Right lobe of liver (tissue), 6 donors: ENCODE data around the gene TMEM123. TPM values are rescaled to one million over a fixed set of nuclear protein-coding genes. Genes with fewer than 3 reads are reported as not detected.

Source experiments
- ATAC-seq, 4 donors: fragments of 200-7000 bp; cut with Tn5 transposase; one replicate each; pipeline ENCODE4 v1.9.1; 2020; ENCODE audit warnings: mild to moderate bottlenecking in 4 of 4, moderate library complexity in 4 of 4
- DNase-seq, 3 donors: peaks; one replicate each; pipeline ENCODE4 v3.0.0-alpha.2; 2020
- H3K27ac ChIP-seq, 3 donors: fragments of 200-600 bp; one replicate each; pipeline ENCODE4 v1.8.0; 2022
- H3K27me3 ChIP-seq, 2 donors: fragments of 200-600 bp; one replicate each; pipeline ENCODE4 v1.8.0; 2022
- H3K36me3 ChIP-seq, 4 donors: fragments of 200-600 bp; sonication (generic) in 1 of 4; one replicate each; pipeline versions ENCODE4 v1.5.1 to v1.8.0; 2017 to 2022; ENCODE audit warnings: control low read depth in 1 of 4
- H3K4me1 ChIP-seq, 4 donors: fragments of 200-600 bp; sonication (generic) in 1 of 4; one replicate each; pipeline versions ENCODE4 v1.5.1 to v1.8.0; 2017 to 2022; ENCODE audit warnings: control low read depth in 1 of 4
- H3K4me3 ChIP-seq, 3 donors: fragments of 200-600 bp; one replicate each; pipeline ENCODE4 v1.8.0; 2022
- H3K9me3 ChIP-seq, 4 donors: fragments of 200-600 bp; sonication (generic) in 1 of 4; one replicate each; pipeline versions ENCODE4 v1.5.1 to v1.8.0; 2017 to 2022; ENCODE audit warnings: control low read depth in 1 of 4
- CTCF ChIP-seq, 4 donors: fragments of 200-600 bp in 3 of 4; fragments of 450-650 bp in 1 of 4; IDR thresholded peaks; one replicate each; pipeline versions ENCODE4 v1.5.1 to v1.8.0; 2016 to 2022; ENCODE audit warnings: antibody characterized with exemption in 4 of 4, mild to moderate bottlenecking in 2 of 4
- POLR2A ChIP-seq: fragments of 450-650 bp; IDR thresholded peaks from one replicate; pipeline ENCODE4 v1.6.1; 2017; ENCODE audit warnings: antibody characterized with exemption, mild to moderate bottlenecking
- WGBS: methylation state at CpG from one replicate; pipeline ENCODE4 v1.1.6; 2018; ENCODE audit warnings: low coverage, low lambda C conversion rate; ENCODE audit not compliant: insufficient coverage; ENCODE audit errors: missing lambda C conversion rate; 5-methylcytosine and 5-hydroxymethylcytosine counted together
- intact Hi-C, 2 donors: fragments of 100-400 bp; cut with DNase I; formaldehyde crosslinking; loops; one replicate each; pipeline versions ENCODE4 v1.11.2 to v1.14.1; 2022
- total RNA-seq, 6 experiments: library from RNA; depleted of rRNA in 2 of 6; stranded (reverse); fragments of >200 nt in 2 of 6; fragmentation: NEBNext Ultra II Directional in 3 of 6; extraction: Animal tissue kit (Norgen Biotek cat#: 25700) in 3 of 6; gene quantifications; one replicate each; pipeline versions ENCODE4 v1.1.0 to v1.2.4, GENCODE V29; 2016 to 2023
- donor health status: DM: no; HTN: yes; CAD: no.
- donor health status: DM: no; HTN: no; CAD: no.
- donor health status: DM: no; HTN: no; CAD: no.
- donor health status: DM: no; HTN: yes; CAD: no.
- donor health status: DM: no; HTN: yes; CAD: no.

Gene TMEM123
- total RNA-seq, 6 experiments from 2014 or later, result 173 to 557 (median 229) TPM

- TF ChIP-seq POLR2A (peak; percentile 18), CTCF (IDR thresholded peaks at IDR 0.05) (no peak)
- H3K4me1 ChIP-seq, result peaks cover 0 to 46% (median 17%) of the 10 kb centered on the region in 4 donors
- 22% methylated on average over 4 of the region's 4 CpGs for whole genome bisulfite sequencing
- intact Hi-C loops, result no loop called here
- no peaks in the 10 kb centered on the region for H3K36me3 ChIP-seq
- ATAC-seq, result peak; percentile 62 to 77 (median 72)
- DNase-seq, result peak in 1 of 3 donors; percentile 66
- H3K27me3 ChIP-seq, result no peaks in the 10 kb centered on the region
- H3K9me3 ChIP-seq, result no peaks in the 10 kb centered on the region
- peak overlapping the region; percentile 41 to 98 (median 90) for H3K27ac ChIP-seq
- H3K4me3 ChIP-seq, result no peak overlapping the region
These were observed 10.0 kb upstream of the TMEM123 start for GRCh38 chr11:102462610-102463009.

- no peak overlapping the region for H3K4me3 ChIP-seq
- no peaks in the 10 kb centered on the region for H3K36me3 ChIP-seq
- no peak for ATAC-seq
- intact Hi-C loops, result no loop called here
- H3K27me3 ChIP-seq, result no peaks in the 10 kb centered on the region
- H3K4me1 ChIP-seq, result peaks cover 0 to 61% (median 24%) of the 10 kb centered on the region in 4 donors
- peak overlapping the region in 2 of 3 donors; percentile 90 to 98 for H3K27ac ChIP-seq
- no peak for DNase-seq
- no peak for TF ChIP-seq POLR2A
- no peak for TF ChIP-seq CTCF (IDR thresholded peaks at IDR 0.05)
- no peaks in the 10 kb centered on the region for H3K9me3 ChIP-seq
These were observed 6.8 kb upstream of the TMEM123 start for GRCh38 chr11:102459393-102459792.

- Histone ChIP-seq H3K27ac (peak overlapping the region; percentile 11 to 98 (median 90)), H3K36me3 (no peaks in the 10 kb centered on the region), H3K4me1 (peaks cover 0 to 66% (median 24%) of the 10 kb centered on the region in 4 donors), H3K4me3 (no peak overlapping the region), H3K27me3 (no peaks in the 10 kb centered on the region), H3K9me3 (no peaks in the 10 kb centered on the region)
- ATAC-seq (peak; percentile 4 to 45 (median 18)), DNase-seq (peak in 1 of 3 donors; percentile 59)
- 25% methylated on average over 2 of the region's 3 CpGs for WGBS
- intact Hi-C loops, result no loop called here
- TF ChIP-seq CTCF (IDR thresholded peaks at IDR 0.05), result no peak
- TF ChIP-seq POLR2A, result no peak
These were observed 6.0 kb upstream of the TMEM123 start for GRCh38 chr11:102458548-102458947.

- no peaks in the 10 kb centered on the region for H3K9me3 ChIP-seq
- H3K4me1 ChIP-seq, result peaks cover 0 to 65% (median 24%) of the 10 kb centered on the region in 4 donors
- intact Hi-C loops, result no loop called here
- no peaks in the 10 kb centered on the region for H3K36me3 ChIP-seq
- TF ChIP-seq CTCF (IDR thresholded peaks at IDR 0.05) (no peak), POLR2A (no peak)
- peak overlapping the region in 2 of 3 donors; percentile 90 to 98 for H3K27ac ChIP-seq
- no peak overlapping the region for H3K4me3 ChIP-seq
- ATAC-seq (no peak), DNase-seq (no peak)
- H3K27me3 ChIP-seq, result no peaks in the 10 kb centered on the region
These were observed 5.3 kb upstream of the TMEM123 start for GRCh38 chr11:102457865-102458264.
